Glomerular endothelial cell (primary cell): Measurements from ENCODE around the gene MMP28. TPM values are rescaled to one million over a fixed set of nuclear protein-coding genes. Genes with fewer than 3 reads are reported as not detected.

Experiments used
- DNase-seq: peaks from one replicate; pipeline ENCODE4 v3.0.0-alpha.2; 2011; ENCODE audit warnings: low read depth, low spot score; ENCODE audit errors: extremely low read depth
- total RNA-seq: library from RNA; depleted of rRNA; stranded (reverse); fragments of >200 nt; gene quantifications from 2 replicates; pipeline ENCODE4 v1.2.3, GENCODE V29; 2015

Gene MMP28
- total RNA-seq, 1 donor from 2014 or later: 3.4 TPM

- no peak for DNase-seq
Observed at GRCh38 chr17:35728551-35728950, 66.9 kb downstream of the MMP28 start.

GRCh38 chr17:35727635-35728034, 67.8 kb downstream of the MMP28 start:
- DNase-seq: no peak

DNA sequence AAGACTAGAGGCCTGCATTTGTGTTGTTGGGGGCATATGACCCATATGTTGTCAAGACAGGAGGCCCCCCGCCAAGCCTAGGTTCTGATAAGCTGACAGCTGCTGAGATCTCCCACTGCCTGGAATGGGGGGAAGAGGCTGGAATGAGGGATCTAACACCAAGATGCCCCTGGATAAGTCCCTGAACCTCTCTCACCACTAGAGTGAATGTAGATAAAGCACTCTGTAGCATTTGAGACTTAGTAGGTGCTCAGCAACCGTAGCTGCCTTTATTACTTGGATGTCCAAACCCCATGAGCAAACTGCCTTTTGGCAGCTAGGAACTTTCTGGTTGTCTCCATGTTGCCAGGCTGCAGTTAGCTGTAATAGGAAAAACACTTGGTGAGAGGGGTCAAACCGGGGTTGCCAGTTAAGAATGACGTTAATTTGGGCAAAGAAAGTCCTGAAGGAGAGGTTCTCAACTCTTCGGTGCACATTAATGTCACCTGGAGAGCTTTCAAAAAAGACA, 68.4 kb downstream of the MMP28 start:
- no peak for DNase-seq

- no peak for DNase-seq
Observed at GRCh38 chr17:35726127-35726952, 69.1 kb downstream of the MMP28 start.

DNA sequence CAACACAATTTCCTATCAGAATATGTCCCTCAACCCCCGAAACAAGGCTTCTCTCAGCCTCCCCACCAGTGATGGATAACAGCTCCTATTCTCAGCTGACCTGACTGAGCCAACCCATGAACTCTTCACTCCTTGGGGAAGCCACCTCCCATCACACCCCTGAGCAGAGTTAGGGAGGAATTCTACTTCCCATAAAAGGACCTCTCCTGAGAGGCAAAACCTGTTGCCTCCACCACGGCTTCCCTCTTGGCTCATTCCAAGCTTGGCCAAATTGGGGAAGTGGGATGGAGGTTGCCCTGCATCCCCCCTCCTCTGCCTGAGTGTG, 69.7 kb downstream of the MMP28 start:
- no peak for DNase-seq

DNA sequence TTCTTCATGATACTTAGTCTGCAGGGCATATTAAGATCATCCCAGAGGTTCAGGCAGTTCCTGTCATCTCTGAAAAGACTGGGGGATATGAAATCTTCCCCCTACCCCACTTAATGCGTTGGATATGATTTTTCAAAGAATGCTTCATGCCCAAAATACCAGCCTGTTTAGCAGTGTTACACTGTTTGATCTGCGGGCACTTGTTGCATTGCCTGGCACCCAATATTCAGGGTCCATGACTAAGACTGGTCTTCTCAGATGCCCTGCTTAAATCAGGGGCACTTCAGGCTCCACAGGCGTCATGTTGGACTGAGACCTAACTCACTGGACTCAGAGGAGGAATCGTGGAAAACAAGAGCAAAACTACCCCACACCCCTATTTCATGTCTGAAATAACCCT, 70.4 kb downstream of the MMP28 start:
- DNase-seq: no peak

DNA sequence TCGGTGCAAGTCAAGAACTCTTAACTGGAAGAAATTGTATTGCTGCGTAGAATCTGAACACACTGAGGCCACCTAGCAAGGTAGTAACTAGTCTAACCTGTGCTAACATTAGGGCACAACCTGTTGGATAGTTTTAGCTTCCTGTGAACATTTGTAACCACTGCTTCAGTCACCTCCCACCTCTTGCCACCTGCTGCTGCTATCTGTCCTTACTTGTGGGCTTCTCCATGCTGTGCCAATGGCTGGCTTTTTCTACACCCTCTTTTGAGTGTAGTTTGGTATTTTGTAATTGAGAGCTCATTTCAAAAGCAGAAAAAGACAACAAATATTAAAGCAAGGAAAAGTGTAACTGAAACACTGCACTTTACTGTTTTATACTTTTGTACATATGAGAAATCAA, 71.7 kb downstream of the MMP28 start:
- DNase-seq: no peak

GRCh38 chr17:35717475-35717874, 78.0 kb downstream of the MMP28 start:
- DNase-seq: no peak

DNA sequence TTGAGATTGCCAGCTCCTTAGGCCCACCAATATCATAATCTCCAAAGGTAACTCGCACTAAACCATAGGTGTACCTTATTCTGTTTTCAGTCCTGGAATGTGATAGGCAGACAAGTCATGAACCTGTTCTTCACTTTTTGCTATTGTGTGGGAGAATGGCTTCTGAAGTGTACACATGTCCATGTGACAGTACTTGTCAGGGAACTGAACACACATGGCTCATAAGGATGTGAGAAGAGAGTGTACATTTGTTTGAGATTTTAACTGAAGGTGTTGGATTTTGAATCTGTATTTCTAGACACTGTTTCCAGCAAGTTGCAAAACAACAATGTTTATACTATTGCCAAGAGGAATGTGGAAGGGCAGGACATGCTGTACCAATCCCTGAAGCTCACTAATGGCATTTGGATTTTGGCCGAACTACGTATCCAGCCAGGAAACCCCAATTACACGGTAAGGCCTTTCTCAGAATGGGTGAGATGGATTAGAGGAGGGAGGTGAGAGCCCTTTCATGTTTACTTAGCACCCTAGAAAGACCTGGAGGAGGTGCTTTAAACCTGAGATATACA, 78.5 kb downstream of the MMP28 start:
- no peak for DNase-seq

DNA sequence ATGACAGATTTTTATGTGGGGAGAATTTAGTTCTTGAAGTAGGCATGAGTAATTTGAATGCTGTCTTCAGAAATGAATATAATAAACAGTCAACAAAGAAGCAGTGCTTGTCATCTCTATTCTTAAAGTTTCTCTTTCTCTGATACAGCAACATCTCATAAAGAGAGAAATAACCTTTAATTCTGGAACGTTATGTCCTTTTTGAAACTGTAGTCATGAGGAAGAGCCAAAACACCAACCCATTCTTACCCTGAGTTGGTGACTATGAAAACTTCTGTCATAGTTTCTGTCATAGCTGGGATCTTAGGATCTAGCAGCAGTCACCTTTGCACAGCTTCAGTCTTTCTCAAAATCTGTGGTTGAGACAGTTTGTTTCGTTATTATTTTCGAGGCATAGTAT, 79.3 kb downstream of the MMP28 start:
- DNase-seq: no peak

Other genes starting within 250 kb of the MMP28 start
- gene SLFN14, start 234.8 kb downstream of the MMP28 start, total RNA-seq: 0.18 TPM in 1 of 2 replicates, not detected in the other
- gene PEX12, start 217.1 kb downstream of the MMP28 start, total RNA-seq: 4.6 and 6.3 TPM in 2 replicates
- 168 and 203 TPM in 2 replicates for gene AP2B1, start 208.3 kb downstream of the MMP28 start, total RNA-seq
- 1.5 and 3.8 TPM in 2 replicates for gene RASL10B, start 64.0 kb downstream of the MMP28 start, total RNA-seq
- not detected in 2 replicates for gene GAS2L2, start 42.4 kb downstream of the MMP28 start, total RNA-seq
- not detected in 2 replicates for gene C17orf50, start 34.8 kb downstream of the MMP28 start, total RNA-seq
- gene TAF15, start 13.8 kb upstream of the MMP28 start, total RNA-seq: 52.4 and 73.9 TPM in 2 replicates
- not detected in 2 replicates for gene HEATR9, start 73.2 kb upstream of the MMP28 start, total RNA-seq
- gene CCL5, start 84.7 kb upstream of the MMP28 start, total RNA-seq: 1.6 and 1.8 TPM in 2 replicates
- gene RDM1, start 135.1 kb upstream of the MMP28 start, total RNA-seq: 0.47 TPM in 1 of 2 replicates, not detected in the other
- not detected in 2 replicates for gene LYZL6, start 148.1 kb upstream of the MMP28 start, total RNA-seq
- not detected in 2 replicates for gene CCL16, start 185.9 kb upstream of the MMP28 start, total RNA-seq
- 5.6 and 11.2 TPM in 2 replicates for gene CCL14, start 191.1 kb upstream of the MMP28 start, total RNA-seq
- not detected in 2 replicates for gene CCL15, start 205.9 kb upstream of the MMP28 start, total RNA-seq
- gene CCL23, start 222.3 kb upstream of the MMP28 start, total RNA-seq: not detected in 2 replicates